ENCODE data around the gene SLC12A8.

DNA sequence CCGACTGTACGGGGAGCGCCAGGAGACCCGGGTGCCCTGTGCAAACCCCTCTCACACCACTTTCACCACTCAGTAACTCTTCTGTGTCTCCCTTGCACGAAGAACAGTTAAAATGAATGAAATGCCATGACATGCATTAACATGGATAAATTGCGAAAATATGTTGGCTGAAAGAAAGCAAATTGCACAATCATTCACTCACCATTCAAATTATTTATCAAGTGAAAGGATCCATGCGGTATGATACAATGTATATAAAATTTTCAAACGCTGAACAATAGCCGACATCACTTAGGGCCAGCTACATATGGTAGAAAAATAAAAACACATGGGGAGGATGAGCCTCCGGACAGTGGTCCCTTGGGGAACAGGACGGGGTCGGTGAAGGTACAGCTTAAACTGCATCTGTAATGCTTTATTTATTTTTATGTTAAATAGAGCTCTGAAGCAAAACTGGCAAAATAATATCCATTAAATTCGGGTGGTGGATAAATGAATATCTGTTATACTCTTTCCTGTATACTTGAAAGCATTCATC lies 45.9 kb downstream of the SLC12A8 start:
- no peak for TF ChIP-seq GATA3 (IDR thresholded peaks at IDR 0.05; ENCODE audit: low read depth, low read length)
- TF ChIP-seq GATA2 (IDR thresholded peaks at IDR 0.05; ENCODE audit: low read depth, low read length), result no peak
